HG02623 (cell line): Measurements from ENCODE around the gene RSPO1.

Experiments used
- ATAC-seq: cut with Tn5 transposase; IDR thresholded peaks from one replicate; pipeline ENCODE4 v1.9.1; 2021; ENCODE audit warnings: moderate library complexity; ENCODE audit not compliant: unreplicated experiment

Gene RSPO1

DNA sequence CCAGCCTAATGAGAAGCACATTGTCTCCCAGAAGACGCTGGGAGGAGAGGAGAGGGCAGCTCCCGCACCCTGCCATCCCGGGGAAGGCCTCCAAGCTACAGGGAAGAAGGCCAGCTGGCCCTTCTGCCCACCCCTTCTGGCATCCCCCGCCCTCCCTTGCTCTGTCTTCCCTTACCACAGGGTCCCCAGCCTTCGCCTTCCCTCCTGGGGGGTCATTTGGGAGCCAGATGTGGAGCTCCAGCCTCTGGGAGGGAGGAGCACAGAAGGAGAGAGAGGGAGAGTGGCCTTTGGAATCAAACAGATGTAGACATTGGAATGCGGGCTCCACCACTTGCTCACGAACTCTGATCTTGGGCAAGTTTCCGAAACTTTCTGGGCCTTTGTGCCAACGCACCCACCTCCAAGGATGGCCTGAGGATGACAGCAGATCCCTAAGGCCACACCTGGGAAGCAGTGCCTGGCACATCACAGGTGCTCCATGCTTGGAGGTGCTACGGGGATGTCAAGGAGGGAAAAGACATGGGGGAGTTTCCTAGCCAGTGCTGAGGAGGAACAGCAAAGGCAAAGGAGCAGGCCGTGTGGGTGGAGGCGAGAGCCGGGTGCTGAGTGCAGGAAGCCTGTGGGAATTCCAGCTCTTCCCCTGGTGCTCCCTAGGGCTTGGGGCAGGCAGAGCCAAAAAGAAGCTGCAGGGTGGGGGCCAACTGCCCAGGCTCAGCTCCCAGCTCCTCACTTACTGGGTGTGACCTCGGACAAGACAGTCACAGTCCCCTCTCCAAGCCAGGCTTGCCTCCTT lies 23.1 kb upstream of the RSPO1 start:
- no peak for ATAC-seq

- ATAC-seq, result no peak
These were observed 22.2 kb upstream of the RSPO1 start for GRCh38 chr1:37656881-37657280.

DNA sequence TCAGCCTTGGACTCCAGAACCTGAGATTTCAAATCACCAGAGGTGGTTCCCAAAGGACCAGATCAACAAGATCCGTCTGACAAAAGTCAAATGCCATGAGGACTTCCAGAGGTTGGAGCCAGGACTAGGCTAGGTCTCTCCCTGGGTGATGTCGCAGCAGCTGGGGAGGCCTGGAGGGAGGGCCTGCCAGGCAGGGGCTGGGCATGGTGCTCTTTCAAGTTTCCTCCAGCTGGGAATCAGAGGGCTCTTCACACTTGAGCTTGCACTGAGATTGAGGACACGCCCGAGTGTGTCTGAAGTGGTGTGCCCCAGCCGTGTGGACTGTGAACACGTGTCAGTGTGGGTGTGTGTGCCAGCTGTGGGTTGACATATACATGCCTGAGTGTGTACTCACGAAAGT lies 21.3 kb upstream of the RSPO1 start:
- ATAC-seq, result no peak

DNA sequence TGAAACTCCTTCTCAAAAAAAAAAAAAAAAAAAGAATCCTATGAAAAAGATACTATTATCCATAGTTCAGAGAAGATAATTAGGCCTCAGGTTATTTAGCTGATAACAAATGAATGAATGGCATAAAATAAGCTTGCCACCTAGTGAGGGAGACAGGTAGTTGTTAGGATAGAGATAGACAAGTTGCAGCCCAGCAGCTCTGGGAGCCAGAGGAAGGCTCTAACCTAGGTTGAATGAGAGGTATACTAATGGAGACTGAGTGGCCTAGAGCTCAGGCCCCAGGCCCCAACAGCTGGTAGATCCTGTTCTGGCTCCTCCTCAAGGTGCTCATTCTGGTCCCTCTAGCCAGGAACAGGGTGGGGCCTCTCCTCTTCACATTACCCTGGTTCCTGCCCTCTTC lies 20.6 kb upstream of the RSPO1 start:
- no peak for ATAC-seq

- no peak for ATAC-seq
These were observed 19.2 kb upstream of the RSPO1 start for GRCh38 chr1:37653906-37654305.

GRCh38 chr1:37652976-37653375 lies 18.3 kb upstream of the RSPO1 start:
- ATAC-seq, result no peak

DNA sequence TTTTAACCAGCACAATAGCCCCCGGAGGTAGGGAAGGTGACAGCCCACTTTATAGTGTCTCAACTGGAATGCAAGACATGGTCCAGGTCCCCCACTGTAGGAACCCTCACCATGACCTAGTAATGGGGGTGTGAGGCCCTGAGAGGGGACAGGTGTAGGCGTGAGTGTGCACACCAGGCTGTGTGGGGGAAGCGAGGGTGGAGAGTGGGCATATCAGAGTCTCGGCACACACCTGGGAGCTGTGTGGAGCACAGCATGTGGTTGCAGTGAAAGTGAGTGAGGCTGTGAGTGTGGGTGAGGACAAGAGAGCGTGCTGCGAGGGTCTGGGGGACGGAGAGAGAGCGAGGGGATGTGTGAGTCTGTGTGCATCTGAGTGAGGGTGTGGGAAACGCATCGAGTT lies 17.1 kb upstream of the RSPO1 start:
- no peak for ATAC-seq

DNA sequence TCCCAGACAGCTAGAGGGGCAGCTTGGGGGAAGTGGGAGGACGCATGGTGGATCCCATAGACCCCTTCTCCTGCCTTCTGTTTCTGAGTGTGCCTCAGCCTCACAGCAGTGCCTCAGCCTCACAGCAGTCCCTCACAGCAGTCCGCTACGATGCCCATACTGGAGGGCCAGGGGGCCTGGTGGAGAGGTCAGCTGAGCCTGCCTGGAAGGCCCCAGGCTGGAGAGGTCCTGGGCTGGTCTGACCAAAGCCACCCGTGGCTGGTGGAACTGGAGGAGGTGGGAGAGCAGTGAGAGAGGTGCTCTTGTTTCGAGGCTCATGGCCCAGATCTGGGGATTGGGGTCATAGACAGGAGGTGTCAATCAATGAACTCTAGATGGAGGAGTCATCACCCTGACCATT lies 16.0 kb upstream of the RSPO1 start:
- ATAC-seq, result no peak

- no peak for ATAC-seq
These were observed 15.5 kb upstream of the RSPO1 start for GRCh38 chr1:37650173-37650572.

DNA sequence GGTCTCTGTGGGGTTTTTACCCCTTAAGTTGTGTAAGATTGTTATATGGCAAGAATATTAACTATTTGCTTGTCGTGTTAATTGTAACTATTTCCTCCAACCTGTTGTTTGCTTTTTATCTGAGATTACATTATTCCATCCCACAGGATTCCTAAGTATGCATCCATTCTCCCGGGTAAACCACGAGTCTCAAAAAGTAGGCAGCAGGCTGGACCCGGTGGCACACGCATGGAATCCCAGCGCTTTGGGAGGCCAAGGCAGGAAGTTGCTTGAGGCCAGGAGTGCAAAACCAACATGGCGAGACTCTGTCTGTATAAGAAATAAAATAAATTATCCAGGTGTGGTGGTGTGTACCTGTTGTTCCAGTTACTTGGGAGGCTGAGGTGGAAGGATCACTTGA lies 12.6 kb upstream of the RSPO1 start:
- no peak for ATAC-seq

DNA sequence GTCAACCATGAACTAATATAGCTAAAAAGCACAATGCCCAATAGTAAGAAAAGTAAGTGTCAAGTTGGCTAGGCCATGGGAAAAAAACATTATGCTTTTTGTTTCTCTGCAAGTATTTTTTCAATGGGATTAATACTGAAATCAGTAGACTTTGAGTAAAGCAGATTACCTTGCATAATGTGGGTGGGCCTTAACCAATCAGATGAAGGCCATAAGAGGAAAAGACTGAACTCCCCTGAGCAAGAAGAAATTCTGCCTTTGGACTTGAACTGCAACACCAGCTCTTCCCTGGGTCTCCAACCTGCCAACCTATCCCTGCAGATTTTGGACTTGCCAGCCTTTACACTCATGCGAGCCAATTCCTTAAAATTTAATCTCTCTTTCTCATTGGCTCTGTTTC lies 6.4 kb upstream of the RSPO1 start:
- no peak for ATAC-seq

- ATAC-seq, result no peak
These were observed 1.7 kb upstream of the RSPO1 start for GRCh38 chr1:37636435-37636834.

DNA sequence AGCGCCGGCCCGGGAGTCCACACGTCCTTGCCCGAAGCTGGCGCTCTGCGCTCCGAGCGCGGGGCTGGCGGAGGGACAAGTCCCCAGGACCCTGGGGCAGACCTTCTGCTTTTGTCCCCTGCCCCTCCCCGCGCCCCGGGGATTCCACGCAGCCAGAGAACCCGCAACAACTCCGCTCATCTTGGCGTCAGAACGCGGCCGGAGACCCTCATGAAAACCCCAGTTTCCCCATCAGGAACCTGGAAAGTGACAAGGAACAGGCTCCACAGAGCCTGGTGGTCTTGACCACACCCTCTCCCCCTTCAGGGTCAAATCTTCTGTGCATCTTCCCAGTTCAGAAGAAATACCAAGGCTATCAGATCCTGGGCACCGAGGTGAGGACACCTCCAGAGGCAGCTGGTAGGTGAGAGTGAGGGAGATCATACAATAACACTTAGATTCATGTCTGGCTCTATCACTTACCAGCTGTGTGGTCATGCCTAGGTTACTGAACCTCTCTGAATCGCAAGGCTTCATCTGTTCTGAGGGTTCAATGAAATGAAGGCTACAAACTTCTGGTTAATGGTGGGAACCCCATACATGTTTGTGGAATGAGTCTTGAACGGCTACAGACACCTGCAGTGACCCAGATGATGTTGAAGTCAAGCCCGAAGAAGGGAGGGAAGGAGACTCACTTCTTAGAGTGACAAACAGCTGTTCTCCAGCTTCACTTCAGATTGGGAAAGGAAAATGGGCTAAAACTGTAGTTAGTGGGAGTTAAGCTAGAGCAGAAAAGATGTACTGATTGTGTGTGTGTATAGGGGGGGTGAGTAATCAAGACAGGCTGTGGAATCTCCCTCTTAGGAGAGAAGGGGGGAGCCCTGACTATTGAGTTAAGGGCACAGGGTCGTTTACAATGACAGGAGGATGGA lies 555 bp upstream of the RSPO1 start:
- no peak for ATAC-seq

GRCh38 chr1:37633938-37634243 lies 801 bp downstream of the RSPO1 start:
- ATAC-seq, result no peak

GRCh38 chr1:37633040-37633937 lies 1.4 kb downstream of the RSPO1 start:
- no peak for ATAC-seq

GRCh38 chr1:37631036-37631435 lies 3.7 kb downstream of the RSPO1 start:
- ATAC-seq, result no peak

DNA sequence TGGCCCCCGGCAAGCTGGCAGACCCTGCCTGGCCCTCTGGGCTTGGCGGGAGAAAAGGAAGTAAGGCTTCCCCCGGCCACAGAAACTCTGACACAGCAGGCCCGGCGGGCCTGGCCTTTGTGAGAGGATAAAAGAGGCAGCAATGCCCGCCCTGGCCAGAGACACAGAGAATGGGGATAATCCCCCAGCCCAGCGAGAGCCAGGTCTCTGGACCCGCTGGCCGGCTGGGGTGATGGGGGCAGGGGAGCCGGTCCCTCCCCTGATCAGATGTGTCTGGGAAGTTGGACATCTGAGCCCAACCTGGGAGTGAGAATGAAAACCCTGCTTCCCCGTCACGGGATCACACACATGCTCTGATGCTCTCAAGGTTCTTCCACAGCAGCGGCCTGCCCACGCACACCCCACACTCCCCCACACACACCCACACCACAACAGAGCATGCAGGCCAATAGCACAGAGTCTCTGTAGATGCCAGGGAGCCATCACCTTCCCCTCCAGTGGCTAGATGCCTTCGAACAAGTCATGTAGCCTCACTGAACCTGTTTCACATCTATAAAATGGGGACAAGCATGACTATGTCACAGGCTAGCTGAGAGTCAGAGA lies 4.2 kb downstream of the RSPO1 start:
- no peak for ATAC-seq

DNA sequence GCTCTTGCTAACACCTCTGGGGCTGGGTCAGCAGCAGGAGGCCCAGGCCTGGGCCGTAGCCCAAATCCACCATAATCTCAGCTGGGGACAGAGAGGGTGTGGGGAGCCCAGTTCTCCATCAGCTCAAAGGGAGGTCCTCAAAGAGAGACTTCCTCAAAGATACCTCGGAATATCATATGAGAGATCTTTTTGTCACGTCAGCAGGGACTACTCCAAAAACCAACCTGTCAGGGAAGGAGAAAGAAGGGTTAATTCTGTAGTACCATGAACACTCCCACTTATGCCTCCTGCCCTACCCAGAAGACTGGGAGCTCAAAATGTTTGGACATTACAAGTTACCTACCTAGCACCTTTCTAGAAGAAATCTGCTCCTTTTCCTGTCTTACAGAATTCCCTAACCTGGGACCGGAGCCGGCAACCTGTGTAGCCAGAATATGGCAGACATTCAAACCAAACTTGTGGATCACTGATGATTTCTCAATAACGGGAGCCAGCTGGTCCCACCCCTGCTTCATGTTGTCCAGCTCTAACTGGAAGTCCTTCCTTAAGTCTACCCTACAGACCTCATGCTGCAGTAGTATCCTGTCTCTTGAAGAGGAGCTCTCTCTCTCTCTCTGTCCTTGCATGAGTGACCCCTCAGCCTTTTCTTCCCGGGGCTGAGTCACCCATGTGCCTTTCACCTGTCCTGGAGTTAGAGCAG lies 4.8 kb downstream of the RSPO1 start:
- ATAC-seq, result no peak

GRCh38 chr1:37629008-37629407 lies 5.7 kb downstream of the RSPO1 start:
- ATAC-seq, result no peak

DNA sequence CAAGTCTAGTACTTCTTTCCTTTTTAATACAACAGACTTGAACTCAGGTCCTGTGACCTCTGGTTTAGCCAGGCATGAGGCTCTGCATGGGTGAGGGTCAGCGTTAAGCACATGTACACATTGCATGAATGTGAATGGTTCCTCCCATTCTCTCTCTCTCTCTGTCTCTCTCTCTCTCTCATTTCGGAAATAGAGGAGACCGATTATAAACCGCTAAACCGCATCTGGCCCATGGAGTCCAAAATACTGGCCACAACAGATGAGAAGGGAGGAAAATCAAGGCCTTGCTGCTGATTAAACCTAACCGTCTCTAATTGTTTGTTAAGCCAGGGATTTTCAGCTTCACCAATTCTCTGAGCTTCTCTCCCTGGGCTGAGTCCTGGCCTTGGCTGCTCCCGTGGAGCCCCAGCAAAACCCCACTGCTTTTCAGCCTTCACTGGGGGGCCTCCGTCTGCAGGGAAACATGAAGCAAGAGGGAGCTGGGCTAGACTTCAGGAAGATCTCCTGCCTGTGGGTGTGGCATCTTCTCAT lies 6.6 kb downstream of the RSPO1 start:
- no peak for ATAC-seq
